ENCODE data around the gene GPRC6A. TPM values are rescaled to one million over a fixed set of nuclear protein-coding genes. Genes with fewer than 3 reads are reported as not detected.

GPRC6A gene
- total RNA-seq: not detected in 2 replicates

DNA sequence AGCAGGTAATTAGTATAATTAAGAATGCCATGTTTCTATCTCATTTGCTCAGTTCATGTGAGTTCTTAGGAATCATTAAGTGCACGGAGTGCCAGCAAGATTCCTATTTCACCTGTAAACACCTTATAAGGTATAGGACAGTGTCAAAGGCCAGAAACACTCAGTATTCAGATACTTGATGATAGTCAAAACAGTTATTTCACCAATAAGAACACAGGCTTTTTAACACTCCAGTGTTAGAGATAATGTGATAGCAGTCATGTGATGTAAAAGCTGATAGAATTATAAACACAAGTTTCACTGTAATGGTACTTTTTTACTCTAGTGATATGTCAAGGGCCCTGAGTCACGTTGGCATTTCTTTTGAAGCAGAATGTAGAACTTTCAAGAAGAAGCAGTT, at the start of gene GPRC6A:
TSS of gene GPRC6A (minus strand) at position 101 of the 400 bp plus-strand sequence. CDS start at position 31, 70 bp downstream.

DNA sequence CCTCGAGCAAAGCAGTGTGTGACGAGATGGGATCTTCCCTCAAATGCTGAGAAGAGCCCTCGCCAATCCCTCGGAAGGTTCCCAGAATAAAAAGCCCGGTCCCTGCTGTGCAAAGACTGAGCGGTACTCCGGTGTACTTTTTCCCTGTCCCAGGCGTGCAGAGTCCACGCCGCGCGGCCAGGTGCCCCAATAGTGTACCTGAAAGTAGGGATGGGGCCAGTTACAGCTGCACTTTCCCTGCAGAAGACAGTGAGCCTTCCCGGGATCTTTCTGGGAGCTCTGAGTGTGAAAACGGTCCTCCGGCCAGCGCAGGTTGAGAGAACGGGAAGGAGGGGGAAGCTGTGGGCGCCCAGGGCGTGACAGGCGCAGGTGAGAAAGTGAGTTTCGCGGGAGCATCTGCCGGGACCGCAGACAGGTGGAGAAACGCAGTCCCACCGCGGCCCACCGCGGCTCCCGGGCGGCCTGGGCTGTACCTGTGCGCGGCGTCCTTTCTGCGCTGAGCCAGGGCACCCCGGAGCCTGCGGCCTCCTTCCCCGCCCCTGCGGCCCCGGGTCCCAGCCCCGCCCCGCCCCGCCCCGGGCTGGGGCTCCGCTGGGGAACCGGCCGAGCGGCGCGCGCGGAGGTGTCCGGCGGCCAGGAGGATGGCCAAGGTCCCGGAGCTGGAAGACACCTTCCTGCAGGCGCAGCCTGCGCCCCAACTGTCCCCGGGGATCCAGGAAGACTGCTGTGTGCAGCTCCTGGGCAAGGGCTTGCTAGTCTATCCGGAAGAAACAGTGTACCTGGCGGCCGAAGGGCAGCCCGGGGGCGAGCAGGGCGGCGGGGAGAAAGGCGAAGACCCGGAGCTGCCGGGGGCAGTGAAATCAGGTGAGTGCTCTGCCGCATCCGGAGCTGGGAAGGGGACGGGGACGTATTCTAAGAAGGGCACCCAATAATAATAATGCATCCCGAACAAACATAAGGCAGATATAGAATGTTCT, 48.0 kb upstream of the GPRC6A start, which contains the start of gene RFX6:
TSS of gene RFX6 (plus strand) at position 608 of the 977 bp plus-strand sequence. CDS start at position 642, 34 bp downstream.

DNA sequence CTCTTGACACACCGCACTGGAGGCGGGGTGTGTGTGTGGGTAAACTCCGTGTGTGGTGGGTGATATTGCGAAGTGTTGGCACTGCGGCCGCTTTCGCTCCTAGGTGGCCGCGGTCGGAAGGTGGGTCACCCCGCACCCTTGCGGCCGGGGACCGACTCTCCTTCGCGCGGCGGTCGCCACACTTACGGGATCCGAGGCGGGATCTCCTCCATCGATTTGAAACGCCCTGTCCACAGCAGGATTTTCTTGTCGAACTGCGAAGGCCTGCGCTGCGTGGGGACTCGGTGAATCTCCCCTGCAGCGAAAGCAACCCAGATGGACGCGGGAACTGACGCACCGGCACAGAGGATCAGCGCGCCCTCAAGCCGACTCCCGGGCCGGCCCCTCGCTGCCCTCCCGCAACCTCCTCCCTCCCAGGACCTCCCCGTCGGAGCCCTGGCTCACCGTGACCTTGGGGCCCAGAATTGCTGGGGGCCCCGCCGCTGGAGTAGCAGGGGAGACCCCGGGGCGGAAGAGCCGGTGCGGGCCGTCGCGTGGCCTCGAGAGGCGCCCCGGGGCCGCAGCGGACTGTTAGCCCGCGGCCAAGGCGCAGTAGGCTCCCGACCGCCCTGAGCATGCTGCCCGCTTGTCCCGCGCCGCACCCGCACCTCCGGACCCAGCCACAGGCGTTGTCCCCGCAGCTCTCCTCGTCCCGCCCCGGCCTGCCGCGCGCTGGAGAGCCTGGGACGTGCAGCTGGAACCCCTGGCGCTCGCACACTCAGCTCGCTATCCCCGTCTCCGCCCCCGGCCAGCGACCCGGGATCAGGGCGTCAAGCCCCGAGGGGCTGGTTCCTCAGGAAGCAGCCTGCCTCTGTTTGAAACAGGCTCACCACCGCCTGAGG, 63.7 kb downstream of the GPRC6A start, which contains the start of gene FAM162B:
TSS of gene FAM162B (minus strand) at position 759 of the 881 bp plus-strand sequence. CDS start at position 616, 143 bp downstream.

Other genes starting within 250 kb of the GPRC6A start
- gene RSPH4A, start 212.6 kb downstream of the GPRC6A start, total RNA-seq: under 0.01 and 0.10 TPM in 2 replicates
- 8.1 TPM in 2 replicates for gene ZUP1, start 160.3 kb downstream of the GPRC6A start, total RNA-seq
- gene KPNA5, start 147.9 kb downstream of the GPRC6A start, total RNA-seq: 3.7 and 3.9 TPM in 2 replicates
- gene FAM162B, start 63.4 kb downstream of the GPRC6A start, total RNA-seq: 0.44 and 0.67 TPM in 2 replicates
- gene RFX6, start 48.2 kb upstream of the GPRC6A start, total RNA-seq: not detected in 2 replicates

All from mammary microvascular endothelial cell (primary cell).